Ascending aorta (tissue), 2 donors: ENCODE data around the gene BEND5. TPM values are rescaled to one million over a fixed set of nuclear protein-coding genes. Genes with fewer than 3 reads are reported as not detected.

Source experiments
- DNase-seq, 2 donors: peaks; one replicate each; pipeline ENCODE4 v3.0.0-alpha.2; 2019; ENCODE audit warnings: low spot score in 2 of 2
- H3K27ac ChIP-seq, 2 donors: fragments of 200-600 bp; sonication (generic); one replicate each; pipeline ENCODE4 v1.5.1; 2016 to 2017; ENCODE audit warnings: mild to moderate bottlenecking in 1 of 2
- H3K27me3 ChIP-seq: fragments of 200-600 bp; sonication (generic); one replicate; pipeline ENCODE4 v1.5.1; 2017
- H3K36me3 ChIP-seq, 2 donors: fragments of 200-600 bp; sonication (generic); one replicate each; pipeline ENCODE4 v1.5.1; 2016
- H3K4me1 ChIP-seq, 2 donors: fragments of 200-600 bp; sonication (generic); one replicate each; pipeline ENCODE4 v1.5.1; 2016 to 2017; ENCODE audit warnings: mild to moderate bottlenecking in 1 of 2
- H3K4me3 ChIP-seq, 2 donors: fragments of 200-600 bp; sonication (generic); one replicate each; pipeline ENCODE4 v1.5.1; 2016 to 2017; ENCODE audit warnings: mild to moderate bottlenecking in 1 of 2
- H3K9me3 ChIP-seq, 2 donors: fragments of 200-600 bp; sonication (generic); one replicate each; pipeline ENCODE4 v1.5.1; 2016
- intact Hi-C: fragments of 100-400 bp; cut with DNase I; formaldehyde crosslinking; loops from one replicate; pipeline ENCODE4 v1.15.1; 2023
- total RNA-seq: library from RNA; depleted of rRNA; stranded (reverse); fragments of >200 nt; gene quantifications from one replicate; pipeline ENCODE4 v1.1.0, GENCODE V29; 2016
- TF ChIP-seq, protein P1 (sequence below), 3 experiments: fragments of 200-600 bp in 2 of 3; fragments of 450-650 bp in 1 of 3; sonication (generic) in 2 of 3; IDR thresholded peaks; one replicate each; pipeline ENCODE4 v1.5.1; 2016 to 2019; ENCODE audit warnings: antibody characterized with exemption in 3 of 3, mild to moderate bottlenecking in 1 of 3, moderate library complexity in 1 of 3

The BEND5 gene
- total RNA-seq, 1 donor from 2014 or later, result 3.4 TPM

DNA sequence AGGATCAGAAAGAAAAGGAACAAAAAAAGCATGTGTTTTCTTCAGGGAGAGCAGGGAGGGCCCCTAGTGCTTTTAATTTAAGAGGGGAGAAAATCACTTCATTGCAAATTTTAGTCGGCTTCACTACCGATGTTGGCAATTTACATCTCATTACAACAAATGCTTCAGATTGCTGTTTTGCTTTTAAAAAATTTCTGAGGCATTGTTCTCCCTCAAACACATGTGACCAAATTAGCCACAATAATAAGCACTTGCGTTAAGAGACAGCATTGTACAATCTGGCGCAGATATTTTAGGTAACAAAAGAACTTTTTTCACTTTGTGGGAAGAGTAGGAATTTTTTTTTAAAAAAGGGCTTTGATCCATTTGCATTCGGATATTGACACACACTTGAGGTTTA, 29.8 kb downstream of the BEND5 start:
- TF ChIP-seq, protein P1, sequence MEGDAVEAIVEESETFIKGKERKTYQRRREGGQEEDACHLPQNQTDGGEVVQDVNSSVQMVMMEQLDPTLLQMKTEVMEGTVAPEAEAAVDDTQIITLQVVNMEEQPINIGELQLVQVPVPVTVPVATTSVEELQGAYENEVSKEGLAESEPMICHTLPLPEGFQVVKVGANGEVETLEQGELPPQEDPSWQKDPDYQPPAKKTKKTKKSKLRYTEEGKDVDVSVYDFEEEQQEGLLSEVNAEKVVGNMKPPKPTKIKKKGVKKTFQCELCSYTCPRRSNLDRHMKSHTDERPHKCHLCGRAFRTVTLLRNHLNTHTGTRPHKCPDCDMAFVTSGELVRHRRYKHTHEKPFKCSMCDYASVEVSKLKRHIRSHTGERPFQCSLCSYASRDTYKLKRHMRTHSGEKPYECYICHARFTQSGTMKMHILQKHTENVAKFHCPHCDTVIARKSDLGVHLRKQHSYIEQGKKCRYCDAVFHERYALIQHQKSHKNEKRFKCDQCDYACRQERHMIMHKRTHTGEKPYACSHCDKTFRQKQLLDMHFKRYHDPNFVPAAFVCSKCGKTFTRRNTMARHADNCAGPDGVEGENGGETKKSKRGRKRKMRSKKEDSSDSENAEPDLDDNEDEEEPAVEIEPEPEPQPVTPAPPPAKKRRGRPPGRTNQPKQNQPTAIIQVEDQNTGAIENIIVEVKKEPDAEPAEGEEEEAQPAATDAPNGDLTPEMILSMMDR (IDR thresholded peaks at IDR 0.05), result no peak
- Histone ChIP-seq H3K36me3 (peaks cover 0 to 12% of the 10 kb centered on the region in 2 donors), H3K4me1 (peaks cover 0 to 3% of the 10 kb centered on the region in 2 donors), H3K4me3 (no peak overlapping the region), H3K27me3 (no peaks in the 10 kb centered on the region), H3K27ac (peak overlapping the region in 1 of 2 donors; percentile 32), H3K9me3 (no peaks in the 10 kb centered on the region)
- DNase-seq, result no peak
- intact Hi-C loops, result no loop called here

DNA sequence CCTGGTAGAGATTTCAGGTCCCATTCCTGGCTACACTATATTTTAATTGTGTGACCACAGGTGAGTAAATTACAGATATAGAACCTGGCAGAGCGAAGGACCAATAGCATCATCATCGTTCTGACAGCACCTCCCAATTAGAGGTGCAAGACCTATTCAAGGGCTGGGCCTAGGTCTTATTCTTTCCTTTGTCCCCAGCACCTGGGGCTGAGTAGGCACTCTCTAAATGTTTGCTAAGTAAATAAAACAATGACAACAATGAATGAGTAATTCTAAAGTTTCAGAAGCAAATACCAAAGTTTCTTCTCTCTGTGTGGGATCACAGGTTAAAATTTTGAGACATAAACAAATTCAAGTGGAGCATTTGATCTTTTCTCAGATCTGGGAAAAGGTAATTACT, 32.7 kb downstream of the BEND5 start:
- H3K27me3 ChIP-seq, result no peaks in the 10 kb centered on the region
- H3K9me3 ChIP-seq, result no peaks in the 10 kb centered on the region
- H3K27ac ChIP-seq, result peak overlapping the region in 1 of 2 donors; percentile 33
- no peak overlapping the region for H3K4me3 ChIP-seq
- TF ChIP-seq, protein P1 (IDR thresholded peaks at IDR 0.05), result no peak
- intact Hi-C loops, result loop anchor here (5.0 kb wide), 2 partner anchors 33 to 73 kb away; partner anchors contain the start of gene BEND5
- DNase-seq, result no peak
- H3K4me1 ChIP-seq, result peaks cover 0 to 5% of the 10 kb centered on the region in 2 donors
- peaks cover 0 to 7% of the 10 kb centered on the region in 2 donors for H3K36me3 ChIP-seq

DNA sequence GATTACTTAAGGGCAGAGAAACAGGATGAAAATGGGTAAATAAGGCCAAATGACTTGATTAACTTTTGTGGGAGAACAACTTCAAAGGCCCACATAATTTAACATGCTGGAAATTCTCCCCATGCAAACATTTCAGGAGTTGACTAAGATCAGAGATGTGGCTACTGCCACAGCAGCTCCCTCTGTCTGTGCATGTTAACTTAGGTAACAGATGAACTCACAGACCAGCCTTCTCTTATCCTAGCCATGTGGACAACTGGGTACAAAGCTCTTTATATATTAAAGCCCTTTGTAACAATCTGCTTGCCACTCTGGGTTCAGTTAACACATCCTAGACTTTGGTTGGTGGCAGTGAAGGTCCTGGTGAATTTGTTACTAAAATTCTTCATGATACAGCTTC, 33.2 kb downstream of the BEND5 start:
- Histone ChIP-seq H3K36me3 (peaks cover 0 to 4% of the 10 kb centered on the region in 2 donors), H3K4me1 (peaks cover 0 to 5% of the 10 kb centered on the region in 2 donors), H3K4me3 (no peak overlapping the region), H3K9me3 (no peaks in the 10 kb centered on the region), H3K27me3 (no peaks in the 10 kb centered on the region), H3K27ac (peak overlapping the region; percentile 64 to 69)
- TF ChIP-seq, protein P1 (IDR thresholded peaks at IDR 0.05), result peak in 1 of 3 experiments; percentile 15
- intact Hi-C loops, result loop anchor here (5.0 kb wide), 2 partner anchors 34 to 74 kb away; partner anchors contain the start of gene BEND5
- no peak for DNase-seq

DNA sequence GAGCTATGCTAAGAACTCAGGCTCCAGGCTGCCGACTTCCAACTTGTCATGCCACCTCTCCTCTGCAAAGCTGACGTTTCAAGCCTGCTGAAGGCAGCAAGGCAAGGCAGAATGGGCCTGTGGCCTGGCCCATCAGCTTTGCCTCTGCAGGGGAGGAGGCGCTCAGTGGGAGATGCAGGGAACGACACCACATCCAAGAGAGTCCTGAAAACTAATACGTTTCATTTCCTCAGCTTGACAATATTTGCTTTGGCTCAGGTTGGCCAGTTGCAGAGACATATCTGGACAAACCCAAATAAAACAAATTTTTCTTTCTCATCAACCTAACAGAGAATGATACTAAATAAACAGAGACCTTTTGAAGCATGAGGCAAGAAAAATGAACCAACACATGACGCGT, 35.3 kb downstream of the BEND5 start:
- Histone ChIP-seq H3K9me3 (no peaks in the 10 kb centered on the region), H3K27ac (peak overlapping the region; percentile 64 to 69), H3K36me3 (peaks cover 0 to 5% of the 10 kb centered on the region in 2 donors), H3K4me1 (peaks cover 0 to 5% of the 10 kb centered on the region in 2 donors), H3K4me3 (no peak overlapping the region), H3K27me3 (no peaks in the 10 kb centered on the region)
- DNase-seq, result no peak
- TF ChIP-seq, protein P1 (IDR thresholded peaks at IDR 0.05), result no peak
- intact Hi-C loops, result loop anchor here (5.0 kb wide), 2 partner anchors 36 to 76 kb away; partner anchors contain the start of gene BEND5

DNA sequence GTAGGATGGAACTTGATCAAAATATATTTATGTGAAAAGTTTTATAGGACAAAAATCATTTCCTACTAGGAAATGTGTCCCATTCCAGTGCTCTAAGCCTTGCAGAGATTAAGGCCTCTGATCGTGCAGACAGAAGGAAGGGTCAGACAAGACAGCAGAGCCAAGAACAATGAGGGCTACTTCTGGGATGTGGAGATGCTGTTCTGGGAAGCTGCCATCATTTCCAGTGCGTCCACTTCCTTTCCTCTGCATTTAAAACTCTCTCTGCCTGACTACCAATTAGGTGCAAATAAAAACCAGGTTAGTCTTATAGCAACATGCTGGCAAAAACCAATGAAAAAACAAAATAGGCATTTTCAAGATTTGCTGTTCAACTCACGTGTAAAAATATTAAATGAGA, 36.1 kb downstream of the BEND5 start:
- intact Hi-C loops, result loop anchor here (5.0 kb wide), 2 partner anchors 37 to 77 kb away; partner anchors contain the start of gene BEND5
- Histone ChIP-seq H3K4me3 (no peak overlapping the region), H3K27me3 (no peaks in the 10 kb centered on the region), H3K27ac (peak overlapping the region; percentile 64 to 69), H3K36me3 (peaks cover 4 to 13% of the 10 kb centered on the region in 2 donors), H3K9me3 (no peaks in the 10 kb centered on the region), H3K4me1 (peaks cover 0 to 5% of the 10 kb centered on the region in 2 donors)
- DNase-seq, result no peak
- TF ChIP-seq, protein P1 (IDR thresholded peaks at IDR 0.05), result no peak
